H9 (cell line): ENCODE results near the gene MIS18BP1. TPM values are rescaled to one million over a fixed set of nuclear protein-coding genes. Genes with fewer than 3 reads are reported as not detected.

ENCODE experiments used
- DNase-seq: peaks from one replicate; pipeline ENCODE4 v3.0.0-alpha.2; 2017
- H2AFZ ChIP-seq: one replicate; pipeline ENCODE4 v1.6.1; 2013; ENCODE audit warnings: mild to moderate bottlenecking, low read length, control low read depth, moderate library complexity
- H2AK5ac ChIP-seq: 2 replicates; pipeline ENCODE4 v1.6.1; 2013; ENCODE audit warnings: low read length, control low read depth, mixed read lengths; ENCODE audit not compliant: insufficient read length
- H2BK120ac ChIP-seq: one replicate; pipeline ENCODE4 v1.6.1; 2013; ENCODE audit warnings: low read depth, mild to moderate bottlenecking, low read length, control low read depth, inconsistent platforms; ENCODE audit not compliant: poor library complexity, severe bottlenecking
- H2BK12ac ChIP-seq: 2 replicates; pipeline ENCODE4 v1.6.1; 2013; ENCODE audit warnings: low read length, control low read depth, mixed read lengths, low read depth; ENCODE audit not compliant: insufficient read length
- H2BK15ac ChIP-seq: 2 replicates; pipeline ENCODE4 v1.6.1; 2013; ENCODE audit warnings: low read depth, low read length, control low read depth
- H2BK20ac ChIP-seq: one replicate; pipeline ENCODE4 v1.6.1; 2013; ENCODE audit warnings: low read depth, mild to moderate bottlenecking, low read length, control low read depth, inconsistent platforms; ENCODE audit not compliant: poor library complexity, severe bottlenecking
- H2BK5ac ChIP-seq: 2 replicates; pipeline ENCODE4 v1.6.1; 2013; ENCODE audit warnings: low read length, control low read depth, mixed read lengths; ENCODE audit not compliant: insufficient read length
- H3K14ac ChIP-seq: 2 replicates; pipeline ENCODE4 v1.6.1; 2013; ENCODE audit warnings: low read length, control low read depth; ENCODE audit not compliant: insufficient read depth
- H3K18ac ChIP-seq: 2 replicates; pipeline ENCODE4 v1.6.1; 2013; ENCODE audit warnings: low read depth, mild to moderate bottlenecking, mixed read lengths, low read length, control low read depth; ENCODE audit not compliant: insufficient read length
- H3K23ac ChIP-seq: 2 replicates; pipeline ENCODE4 v1.6.1; 2013; ENCODE audit warnings: low read length, control low read depth, mixed read lengths, low read depth; ENCODE audit not compliant: insufficient read length
- H3K23me2 ChIP-seq: 2 replicates; pipeline ENCODE4 v1.6.1; 2013; ENCODE audit warnings: low read depth, mild to moderate bottlenecking, mixed read lengths, low read length, control low read depth; ENCODE audit not compliant: insufficient read length, poor library complexity, severe bottlenecking
- H3K27ac ChIP-seq: 2 replicates; pipeline ENCODE4 v1.5.1; 2013; ENCODE audit warnings: low read length, control low read depth, mixed read lengths, low read depth; ENCODE audit not compliant: insufficient read length
- H3K27me3 ChIP-seq: 2 replicates; pipeline ENCODE4 v1.6.1; 2013; ENCODE audit warnings: low read length, control low read depth, inconsistent platforms; ENCODE audit not compliant: insufficient read depth
- H3K4ac ChIP-seq: 2 replicates; pipeline ENCODE4 v1.6.1; 2013; ENCODE audit warnings: low read depth, mild to moderate bottlenecking, control low read depth, inconsistent platforms, low read length, moderate library complexity
- H3K4me1 ChIP-seq: 2 replicates; pipeline ENCODE4 v1.6.1; 2013; ENCODE audit warnings: low read length, control low read depth, inconsistent platforms; ENCODE audit not compliant: insufficient read depth
- H3K4me2 ChIP-seq: 2 replicates; pipeline ENCODE4 v1.6.1; 2013; ENCODE audit warnings: low read length, control low read depth, mixed read lengths; ENCODE audit not compliant: insufficient read length, insufficient read depth
- H3K56ac ChIP-seq: 2 replicates; pipeline ENCODE4 v1.6.1; 2013; ENCODE audit warnings: low read depth, mild to moderate bottlenecking, mixed read lengths, low read length, control low read depth; ENCODE audit not compliant: insufficient read length
- H3K79me1 ChIP-seq: 2 replicates; pipeline ENCODE4 v1.6.1; 2013; ENCODE audit warnings: low read depth, mild to moderate bottlenecking, moderate library complexity, low read length, control low read depth, inconsistent platforms; ENCODE audit not compliant: insufficient read depth, poor library complexity, severe bottlenecking
- H3K79me2 ChIP-seq: 2 replicates; pipeline ENCODE4 v1.6.1; 2013; ENCODE audit warnings: low read length, control low read depth, inconsistent platforms; ENCODE audit not compliant: insufficient read depth
- H3K9ac ChIP-seq: 2 replicates; pipeline ENCODE4 v1.6.1; 2013; ENCODE audit warnings: low read length, control low read depth, mixed read lengths; ENCODE audit not compliant: insufficient read length; ENCODE audit errors: extremely low read depth
- H3K9me3 ChIP-seq: one replicate; pipeline ENCODE4 v1.6.1; 2013; ENCODE audit warnings: low read depth, low read length, inconsistent platforms; ENCODE audit not compliant: control insufficient read depth
- H3T11ph ChIP-seq: one replicate; pipeline ENCODE4 v1.6.1; 2013; ENCODE audit warnings: mild to moderate bottlenecking, low read length, control low read depth, inconsistent platforms
- H4K20me1 ChIP-seq: one replicate; pipeline ENCODE4 v1.6.1; 2013; ENCODE audit not compliant: control insufficient read depth, insufficient read length, insufficient read depth
- H4K5ac ChIP-seq: 2 replicates; pipeline ENCODE4 v1.6.1; 2013; ENCODE audit warnings: low read depth, mild to moderate bottlenecking, mixed read lengths, low read length, control low read depth; ENCODE audit not compliant: insufficient read length
- H4K8ac ChIP-seq: replicated peaks from 2 replicates; pipeline ENCODE4 v1.6.1; 2013; ENCODE audit warnings: low read length, control low read depth, mixed read lengths, low read depth; ENCODE audit not compliant: insufficient read length
- H4K91ac ChIP-seq: 2 replicates; pipeline ENCODE4 v1.6.1; 2013; ENCODE audit warnings: low read depth, mild to moderate bottlenecking, moderate library complexity, mixed read lengths, low read length, control low read depth; ENCODE audit not compliant: insufficient read length
- H3K27ac Mint-ChIP-seq, 3 experiments: 2 replicates in 2 of 3; 3 replicates in 1 of 3; pipeline ENCODE4 v1.8.0; 2020 to 2021; ENCODE audit warnings: mixed read lengths in 3 of 3, mild to moderate bottlenecking in 1 of 3, moderate library complexity in 1 of 3
- H3K27me3 Mint-ChIP-seq: 2 replicates; pipeline ENCODE4 v1.8.0; 2021; ENCODE audit warnings: low read depth, mild to moderate bottlenecking, moderate library complexity, mixed read lengths
- H3K36me3 Mint-ChIP-seq, 3 experiments: 2 replicates in 2 of 3; 3 replicates in 1 of 3; pipeline ENCODE4 v1.8.0; 2020 to 2021; ENCODE audit warnings: low read depth in 3 of 3, mixed read lengths in 3 of 3; ENCODE audit not compliant: insufficient read depth in 1 of 3
- H3K4me1 Mint-ChIP-seq, 2 experiments: 2 replicates each; pipeline ENCODE4 v1.8.0; 2020; ENCODE audit warnings: mixed read lengths in 2 of 2
- H3K4me3 Mint-ChIP-seq, 2 experiments: 2 replicates in 1 of 2; 3 replicates in 1 of 2; pipeline ENCODE4 v1.8.0; 2020 to 2021; ENCODE audit warnings: mild to moderate bottlenecking in 2 of 2, mixed read lengths in 2 of 2, moderate library complexity in 1 of 2
- H3K9me3 Mint-ChIP-seq, 2 experiments: 2 replicates in 1 of 2; 3 replicates in 1 of 2; pipeline ENCODE4 v1.8.0; 2020; ENCODE audit warnings: mild to moderate bottlenecking in 2 of 2, mixed read lengths in 2 of 2, moderate library complexity in 1 of 2
- total RNA-seq: library from RNA; stranded (reverse); gene quantifications from 2 replicates; pipeline ENCODE4 v1.2.1, GENCODE V29; 2021
- TF ChIP-seq, protein P1 (sequence below): fragments of 200-600 bp; sonication (generic); conservative IDR thresholded peaks from 3 replicates; pipeline ENCODE4 v1.8.0; 2021; ENCODE audit warnings: antibody characterized with exemption, mild to moderate bottlenecking

Gene MIS18BP1
- total RNA-seq, 1 experiment from 2014 or later = 60.6 TPM

DNA sequence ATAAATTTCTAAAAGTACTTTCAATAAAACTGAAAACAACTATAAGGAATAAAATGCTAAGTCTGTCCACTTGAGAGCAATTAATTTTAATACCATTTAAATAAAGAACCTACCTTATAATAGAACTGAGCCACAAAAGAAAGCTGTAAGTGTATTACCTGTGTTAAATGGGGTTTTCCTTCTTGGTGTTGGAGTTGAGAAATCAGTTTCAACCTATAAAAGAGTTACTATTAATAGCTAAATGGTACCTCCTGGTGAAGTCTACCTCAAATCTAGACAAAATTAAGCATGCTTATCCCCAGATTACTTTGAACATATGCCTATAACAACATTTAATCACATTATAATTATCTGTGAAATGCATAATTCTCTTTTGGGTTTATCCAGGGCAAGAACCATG is 48.8 kb downstream of the MIS18BP1 start:
- H3K23ac ChIP-seq = no peak overlapping the region
- H2AFZ ChIP-seq = no peak overlapping the region
- no peaks in the 10 kb centered on the region for H3K4me1 ChIP-seq
- no peak overlapping the region for H3K4me2 ChIP-seq
- no peak overlapping the region for H4K91ac ChIP-seq
- no peaks in the 10 kb centered on the region for H4K20me1 ChIP-seq
- DNase-seq = no peak
- H4K5ac ChIP-seq = no peak overlapping the region
- Mint-ChIP-seq H3K36me3 (peaks cover 2 to 41% (median 32%) of the 10 kb centered on the region in 3 experiments; a peak in 6 of 7 replicates), H3K4me1 (no peaks in the 10 kb centered on the region), H3K27me3 (no peaks in the 10 kb centered on the region), H3K27ac (no peak overlapping the region), H3K4me3 (no peak overlapping the region), H3K9me3 (no peaks in the 10 kb centered on the region)
- no peak overlapping the region for H2BK120ac ChIP-seq
- H3K56ac ChIP-seq = no peak overlapping the region
- no peak overlapping the region for H2BK12ac ChIP-seq
- H3K23me2 ChIP-seq = no peaks in the 10 kb centered on the region
- no peak overlapping the region for H2BK20ac ChIP-seq
- no peaks in the 10 kb centered on the region for H3K79me2 ChIP-seq
- H3K14ac ChIP-seq = no peak overlapping the region
- H3K9ac ChIP-seq = no peak overlapping the region
- no peaks in the 10 kb centered on the region for H3K79me1 ChIP-seq
- no peak overlapping the region for H3K18ac ChIP-seq
- no peak overlapping the region for H3K27ac ChIP-seq
- no peak overlapping the region for H3T11ph ChIP-seq
- no peaks in the 10 kb centered on the region for H3K27me3 ChIP-seq
- H2BK15ac ChIP-seq = no peak overlapping the region
- no peak overlapping the region for H4K8ac ChIP-seq
- no peak overlapping the region for H3K4ac ChIP-seq
- H2BK5ac ChIP-seq = no peak overlapping the region
- H3K9me3 ChIP-seq = no peaks in the 10 kb centered on the region
- no peak overlapping the region for H2AK5ac ChIP-seq
- TF ChIP-seq, protein P1, sequence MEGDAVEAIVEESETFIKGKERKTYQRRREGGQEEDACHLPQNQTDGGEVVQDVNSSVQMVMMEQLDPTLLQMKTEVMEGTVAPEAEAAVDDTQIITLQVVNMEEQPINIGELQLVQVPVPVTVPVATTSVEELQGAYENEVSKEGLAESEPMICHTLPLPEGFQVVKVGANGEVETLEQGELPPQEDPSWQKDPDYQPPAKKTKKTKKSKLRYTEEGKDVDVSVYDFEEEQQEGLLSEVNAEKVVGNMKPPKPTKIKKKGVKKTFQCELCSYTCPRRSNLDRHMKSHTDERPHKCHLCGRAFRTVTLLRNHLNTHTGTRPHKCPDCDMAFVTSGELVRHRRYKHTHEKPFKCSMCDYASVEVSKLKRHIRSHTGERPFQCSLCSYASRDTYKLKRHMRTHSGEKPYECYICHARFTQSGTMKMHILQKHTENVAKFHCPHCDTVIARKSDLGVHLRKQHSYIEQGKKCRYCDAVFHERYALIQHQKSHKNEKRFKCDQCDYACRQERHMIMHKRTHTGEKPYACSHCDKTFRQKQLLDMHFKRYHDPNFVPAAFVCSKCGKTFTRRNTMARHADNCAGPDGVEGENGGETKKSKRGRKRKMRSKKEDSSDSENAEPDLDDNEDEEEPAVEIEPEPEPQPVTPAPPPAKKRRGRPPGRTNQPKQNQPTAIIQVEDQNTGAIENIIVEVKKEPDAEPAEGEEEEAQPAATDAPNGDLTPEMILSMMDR = no peak
